Nucleus accumbens (tissue), 56 donors: ENCODE results near the gene AHNAK2.

Source experiments
- DNase-seq, 56 donors: peaks; one replicate each; lab custom pipeline; 2025; lab: John Stamatoyannopoulos, UW

Gene AHNAK2

GRCh38 chr14:104989236-104989950 lies 11.2 kb upstream of the AHNAK2 start:
- no peak for DNase-seq

- DNase-seq: no peak
Observed at GRCh38 chr14:104986487-104987164, 8.5 kb upstream of the AHNAK2 start.

- DNase-seq: peak; percentile 27 to 94 (median 79)
Observed at GRCh38 chr14:104985675-104986486, 7.7 kb upstream of the AHNAK2 start, which contains the start of gene CLBA1. Gene CLBA1, plus strand, starts transcription at chr14:104985788. Its CDS starts 644 bp downstream, at chr14:104986432.

GRCh38 chr14:104984056-104984894 lies 6.1 kb upstream of the AHNAK2 start:
- DNase-seq: no peak

- DNase-seq: no peak
Observed at GRCh38 chr14:104983231-104983721, 5.1 kb upstream of the AHNAK2 start.

GRCh38 chr14:104982548-104983230 lies 4.5 kb upstream of the AHNAK2 start:
- no peak for DNase-seq

GRCh38 chr14:104981699-104982541 lies 3.7 kb upstream of the AHNAK2 start:
- DNase-seq: peak in 2 of 56 donors; percentile 23 to 28

GRCh38 chr14:104980611-104981531 lies 2.7 kb upstream of the AHNAK2 start:
- DNase-seq: no peak

GRCh38 chr14:104979758-104980610 lies 1.8 kb upstream of the AHNAK2 start:
- DNase-seq: peak in 1 of 56 donors; percentile 24

- no peak for DNase-seq
Observed at GRCh38 chr14:104978746-104979691, 845 bp upstream of the AHNAK2 start.

GRCh38 chr14:104977008-104977680 lies 1.0 kb downstream of the AHNAK2 start:
- DNase-seq: no peak

GRCh38 chr14:104976198-104977007 lies 1.8 kb downstream of the AHNAK2 start:
- peak in 44 of 56 donors; percentile 14 to 77 (median 43) for DNase-seq

GRCh38 chr14:104975481-104976197 lies 2.5 kb downstream of the AHNAK2 start:
- DNase-seq: no peak
